Esophagus muscularis mucosa (tissue), 3 donors: Measurements from ENCODE around the gene LMX1A.

Source experiments
- EP300 ChIP-seq: sonication (generic); formaldehyde crosslinking; IDR thresholded peaks from one replicate; pipeline ENCODE4 v1.6.1; 2017; ENCODE audit warnings: antibody characterized with exemption
- TF ChIP-seq, protein P1 (sequence below), 3 experiments: fragments of 200-600 bp in 2 of 3; fragments of 450-650 bp in 1 of 3; sonication (generic) in 2 of 3; IDR thresholded peaks; one replicate each; pipeline ENCODE4 v1.5.1; 2017 to 2019; ENCODE audit warnings: antibody characterized with exemption in 3 of 3, mild to moderate bottlenecking in 2 of 3, moderate library complexity in 1 of 3

DNA sequence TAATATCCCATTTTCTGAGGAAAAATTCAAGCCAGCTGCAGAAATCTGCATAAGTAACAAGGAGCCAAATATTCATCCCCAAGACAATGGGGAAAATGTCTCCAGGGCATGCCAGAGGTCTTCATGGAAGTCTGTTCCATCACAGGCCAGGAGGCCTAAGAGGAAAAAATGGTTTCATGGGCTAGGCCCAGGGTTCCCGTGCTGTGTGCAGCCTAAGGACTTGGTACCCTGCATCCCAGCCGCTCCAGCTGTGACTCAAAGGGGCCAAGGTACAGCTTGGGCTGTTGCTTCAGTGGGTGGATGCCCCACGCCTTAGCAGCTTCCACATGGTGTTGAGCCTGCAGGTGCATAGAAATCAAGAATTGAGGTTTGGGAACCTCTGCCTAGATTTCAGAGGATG lies 173.5 kb downstream of the LMX1A start:
- TF ChIP-seq EP300 = no peak
- TF ChIP-seq, protein P1, sequence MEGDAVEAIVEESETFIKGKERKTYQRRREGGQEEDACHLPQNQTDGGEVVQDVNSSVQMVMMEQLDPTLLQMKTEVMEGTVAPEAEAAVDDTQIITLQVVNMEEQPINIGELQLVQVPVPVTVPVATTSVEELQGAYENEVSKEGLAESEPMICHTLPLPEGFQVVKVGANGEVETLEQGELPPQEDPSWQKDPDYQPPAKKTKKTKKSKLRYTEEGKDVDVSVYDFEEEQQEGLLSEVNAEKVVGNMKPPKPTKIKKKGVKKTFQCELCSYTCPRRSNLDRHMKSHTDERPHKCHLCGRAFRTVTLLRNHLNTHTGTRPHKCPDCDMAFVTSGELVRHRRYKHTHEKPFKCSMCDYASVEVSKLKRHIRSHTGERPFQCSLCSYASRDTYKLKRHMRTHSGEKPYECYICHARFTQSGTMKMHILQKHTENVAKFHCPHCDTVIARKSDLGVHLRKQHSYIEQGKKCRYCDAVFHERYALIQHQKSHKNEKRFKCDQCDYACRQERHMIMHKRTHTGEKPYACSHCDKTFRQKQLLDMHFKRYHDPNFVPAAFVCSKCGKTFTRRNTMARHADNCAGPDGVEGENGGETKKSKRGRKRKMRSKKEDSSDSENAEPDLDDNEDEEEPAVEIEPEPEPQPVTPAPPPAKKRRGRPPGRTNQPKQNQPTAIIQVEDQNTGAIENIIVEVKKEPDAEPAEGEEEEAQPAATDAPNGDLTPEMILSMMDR (IDR thresholded peaks at IDR 0.05) = no peak
